GM19023 (cell line): Measurements from ENCODE around the gene ATXN3L.
"Not testable (repeated sequence)": the region's sequence is repeated elsewhere in the genome, so short reads cannot be mapped to it uniquely, and the experiment has no call there.

Source experiments
- ATAC-seq: cut with Tn5 transposase; IDR thresholded peaks from one replicate; pipeline ENCODE4 v1.9.1; 2021; ENCODE audit warnings: mild to moderate bottlenecking, moderate library complexity; ENCODE audit not compliant: unreplicated experiment

ATXN3L gene

DNA sequence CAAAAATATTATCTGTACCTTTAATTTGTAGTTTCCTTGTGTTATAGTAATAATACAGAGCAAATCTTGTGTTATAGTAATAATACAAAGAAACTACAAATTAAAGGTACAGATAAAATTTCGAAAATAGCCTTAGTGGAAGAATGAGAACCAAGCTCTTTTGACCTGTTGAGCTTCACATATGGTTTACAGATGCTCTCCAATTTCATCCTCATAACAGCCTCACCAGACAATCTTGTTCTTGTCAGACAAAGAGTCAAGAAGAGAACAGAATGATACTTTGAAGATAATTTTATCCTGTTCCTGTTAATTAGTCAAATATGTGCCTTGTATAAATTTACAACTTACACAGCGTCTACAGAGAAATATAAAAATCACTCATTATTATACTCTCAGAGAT lies 12.8 kb downstream of the ATXN3L start:
- no peak for ATAC-seq

DNA sequence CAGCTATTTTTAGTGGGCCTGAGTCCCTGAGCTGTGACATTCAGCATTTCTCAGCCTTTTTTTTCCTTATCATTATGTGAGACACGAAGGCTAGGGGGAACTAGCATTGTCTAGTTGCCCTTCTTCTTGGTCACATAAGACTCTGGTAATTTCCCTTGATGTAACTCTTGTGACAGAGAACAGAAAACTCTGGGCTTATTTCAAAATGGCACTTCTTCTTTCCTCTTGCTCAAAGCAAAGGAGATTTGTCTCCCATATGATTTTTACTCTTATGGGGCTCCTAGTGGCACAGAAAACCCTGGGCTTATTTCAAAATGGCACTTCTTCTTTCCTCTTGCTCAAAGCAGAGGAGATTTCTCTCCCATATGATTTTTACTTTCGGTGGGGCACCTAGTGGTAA lies 14.7 kb downstream of the ATXN3L start:
- ATAC-seq = no peak

DNA sequence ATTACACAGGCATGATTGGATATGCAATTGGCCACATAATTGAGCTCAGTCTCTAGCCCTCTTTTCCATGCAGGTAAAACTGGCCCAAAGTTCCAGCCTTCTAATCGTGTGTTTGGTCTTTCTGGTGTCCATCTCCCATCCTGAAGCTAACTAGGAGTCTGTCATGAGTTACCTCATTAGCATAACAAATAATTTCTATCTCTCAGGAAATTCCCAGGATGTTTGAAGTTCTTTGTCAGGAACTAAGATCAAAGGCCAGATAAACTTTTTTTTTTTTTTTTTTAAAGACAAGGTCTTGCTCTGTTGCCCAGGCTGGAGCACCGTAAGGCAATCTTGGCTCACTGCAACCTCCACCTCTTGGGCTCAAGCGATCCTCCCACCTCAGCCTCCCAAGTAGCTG lies 15.8 kb downstream of the ATXN3L start:
- no peak for ATAC-seq

DNA sequence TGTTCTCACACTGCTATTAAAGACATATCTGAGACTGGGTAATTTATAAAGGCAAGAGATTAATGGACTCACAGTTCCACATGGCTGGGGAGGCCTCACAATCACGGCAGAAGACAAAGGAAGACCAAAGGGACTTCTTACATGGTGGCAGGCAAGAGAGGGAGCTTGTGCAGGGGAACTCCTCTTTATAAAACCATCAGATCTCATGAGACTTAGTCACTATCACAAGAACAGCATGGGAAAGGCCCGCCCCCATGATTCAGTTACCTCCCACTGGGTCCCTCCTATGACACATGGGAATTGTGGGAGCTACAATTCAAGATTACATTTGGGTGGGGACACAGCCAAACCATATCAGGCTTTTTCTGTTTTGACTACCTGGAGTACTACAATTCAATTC lies 16.6 kb downstream of the ATXN3L start:
- not testable (repeated sequence) for ATAC-seq

DNA sequence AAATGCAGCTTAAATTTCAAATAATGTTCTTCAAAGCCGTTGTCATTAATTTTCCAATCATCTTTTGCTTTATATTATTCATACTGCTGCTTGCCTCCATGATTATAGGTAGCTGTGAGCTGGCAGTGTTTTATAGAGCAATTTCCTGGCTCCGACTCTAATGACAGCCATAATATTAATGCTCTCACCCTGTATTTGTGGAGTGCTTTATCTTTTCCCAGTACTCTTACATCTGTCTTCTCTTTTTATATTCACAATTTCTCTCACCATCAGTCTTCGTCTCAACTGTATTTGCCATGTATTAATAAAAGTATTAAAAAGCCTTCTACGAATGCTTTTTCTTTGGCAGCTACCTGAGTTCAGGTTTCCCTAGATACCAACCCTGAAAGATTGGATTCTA lies 21.0 kb downstream of the ATXN3L start:
- ATAC-seq = no peak

DNA sequence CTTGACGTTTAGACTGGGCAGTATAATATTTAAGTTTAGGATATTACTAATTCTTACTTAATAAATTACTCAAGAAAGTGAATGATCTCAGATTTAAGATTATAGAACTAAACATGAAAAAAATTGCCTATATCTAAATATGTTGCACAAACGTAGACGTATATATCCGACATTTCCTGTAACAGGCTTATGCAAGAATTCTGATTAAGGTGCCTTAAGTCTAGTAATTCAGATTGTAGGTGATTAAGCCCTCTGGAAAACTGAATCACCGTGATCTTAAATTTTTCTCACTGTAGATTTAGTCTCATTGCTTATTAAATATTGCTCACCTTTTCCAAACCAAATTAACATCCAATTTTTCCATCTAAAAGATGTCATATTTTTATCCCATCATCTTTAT lies 24.0 kb downstream of the ATXN3L start:
- ATAC-seq = no peak

DNA sequence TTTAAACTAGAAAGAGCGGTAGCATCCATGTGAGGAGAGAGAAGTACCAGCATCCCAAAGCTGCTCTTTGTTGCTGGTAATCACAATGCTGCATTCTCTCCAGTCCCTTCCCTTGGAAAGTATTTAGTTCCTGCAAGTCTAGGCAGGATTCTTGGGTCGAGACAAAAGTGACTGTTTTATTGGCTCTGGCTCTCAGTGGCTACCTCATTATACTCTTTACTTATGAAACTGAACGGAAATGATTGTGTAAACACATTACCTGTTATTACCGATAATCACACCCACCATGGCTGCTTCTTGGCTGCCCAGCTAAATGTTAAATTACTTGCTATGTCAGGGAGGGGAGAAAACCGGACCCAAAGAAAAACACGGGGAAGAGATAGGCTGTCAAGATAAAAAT lies 26.2 kb downstream of the ATXN3L start:
- no peak for ATAC-seq

DNA sequence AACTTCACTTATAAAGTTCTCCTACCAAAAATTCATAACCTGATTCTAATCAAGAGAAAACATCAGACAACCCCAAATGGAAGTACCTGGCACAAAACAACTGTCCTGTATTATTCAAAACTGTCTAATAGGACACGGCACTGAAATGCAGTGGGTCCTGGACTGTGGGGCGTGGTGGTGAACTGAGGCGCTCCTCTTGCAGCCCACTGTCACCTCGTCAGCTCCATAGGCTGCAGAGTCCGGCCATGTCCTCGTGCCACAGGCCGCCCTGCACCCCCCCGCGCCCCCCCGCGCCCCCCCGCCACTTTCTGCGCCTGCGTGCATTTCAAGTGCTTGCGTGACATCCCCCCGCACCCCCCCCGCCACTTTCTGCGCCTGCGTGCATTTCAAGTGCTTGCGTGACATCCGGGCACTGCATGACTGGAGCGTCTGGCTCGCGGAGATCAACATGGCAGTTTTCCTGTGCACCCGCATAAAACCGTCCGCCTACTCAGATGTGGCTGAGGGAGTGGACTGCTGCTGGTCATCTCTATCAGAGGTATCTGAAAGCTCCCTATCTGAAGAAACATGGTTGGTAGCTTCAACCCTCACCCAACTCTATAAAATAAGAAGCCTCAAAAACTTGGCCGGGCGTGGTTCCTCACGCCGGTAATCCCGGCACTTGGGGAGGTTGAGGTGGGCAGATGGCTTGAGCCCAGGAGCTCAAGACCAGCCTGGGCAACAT lies 28.8 kb downstream of the ATXN3L start:
- ATAC-seq = no peak

DNA sequence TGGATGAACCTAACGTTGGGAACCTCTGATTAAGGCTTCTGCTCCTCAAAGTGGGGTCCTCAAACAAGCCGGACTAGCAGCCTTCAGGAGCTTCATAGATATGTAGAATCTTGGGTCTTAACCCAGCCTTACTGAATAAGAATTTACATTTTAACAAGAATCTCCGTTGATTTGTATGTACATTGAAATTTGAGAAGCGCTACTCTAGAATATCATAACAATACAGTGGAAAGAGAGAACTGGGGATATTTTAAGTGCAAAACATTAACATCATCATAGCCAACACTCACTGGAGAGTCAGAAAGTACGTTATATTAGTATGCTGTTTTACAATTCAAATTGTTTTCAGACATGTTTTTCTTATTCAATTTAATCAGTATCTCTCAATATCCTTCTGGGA lies 31.2 kb downstream of the ATXN3L start:
- ATAC-seq = no peak

DNA sequence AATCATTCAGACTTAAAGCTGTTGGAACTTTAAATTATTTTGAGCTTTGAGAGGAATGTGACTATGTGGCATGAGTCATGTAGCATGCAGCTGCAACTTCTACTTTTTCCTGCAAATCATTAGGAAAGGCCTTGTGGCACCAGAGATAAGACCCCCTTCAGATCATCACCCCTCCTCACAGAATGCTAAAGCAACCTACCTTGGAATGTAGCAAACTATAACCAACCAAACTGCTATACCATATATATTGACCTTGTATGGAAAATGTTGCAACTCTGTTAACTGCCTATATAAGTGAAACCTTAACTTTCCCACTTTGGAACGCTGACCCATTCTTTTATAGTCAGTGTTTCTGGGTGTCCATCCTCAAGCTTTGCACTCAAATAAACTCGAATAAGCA lies 32.0 kb downstream of the ATXN3L start:
- no peak for ATAC-seq

DNA sequence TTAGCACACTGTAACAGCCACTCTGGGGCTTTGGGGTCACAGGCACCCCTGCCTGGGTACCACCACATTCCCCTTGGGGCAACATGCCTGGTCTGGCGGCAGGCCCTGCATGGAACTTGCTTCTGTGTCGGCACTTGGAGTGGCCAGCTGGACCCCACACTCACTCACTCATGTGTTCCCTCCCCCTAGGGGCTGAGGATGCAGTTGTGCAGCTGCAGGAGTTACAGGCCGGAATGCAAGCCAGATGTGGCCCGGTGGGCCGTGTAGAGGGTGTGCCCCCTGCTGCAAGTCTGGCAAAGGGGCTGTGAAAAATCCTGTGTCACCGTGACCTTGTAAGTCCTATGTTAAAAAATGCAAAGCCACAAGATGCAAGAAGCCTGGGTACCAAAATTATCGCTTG lies 34.2 kb downstream of the ATXN3L start:
- no peak for ATAC-seq

DNA sequence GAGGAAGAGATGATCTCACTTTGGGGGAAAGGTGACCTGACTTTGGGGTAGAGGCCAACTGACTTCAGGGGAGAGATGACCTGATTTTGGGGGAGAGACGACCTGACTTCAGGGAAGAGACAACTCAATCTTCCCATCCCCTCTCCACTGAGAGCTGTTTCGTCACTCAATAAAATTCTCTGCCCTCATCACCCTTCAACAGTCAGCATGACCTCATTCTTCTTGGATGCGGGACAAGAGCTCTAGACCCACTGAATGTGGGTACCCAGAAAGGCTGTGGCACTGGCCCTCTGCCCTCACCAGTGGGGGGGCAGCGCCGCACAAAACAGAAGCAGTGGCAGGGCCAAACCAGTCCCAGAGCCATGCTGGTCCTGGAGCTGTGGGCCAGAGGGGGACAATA lies 34.6 kb downstream of the ATXN3L start:
- no peak for ATAC-seq

DNA sequence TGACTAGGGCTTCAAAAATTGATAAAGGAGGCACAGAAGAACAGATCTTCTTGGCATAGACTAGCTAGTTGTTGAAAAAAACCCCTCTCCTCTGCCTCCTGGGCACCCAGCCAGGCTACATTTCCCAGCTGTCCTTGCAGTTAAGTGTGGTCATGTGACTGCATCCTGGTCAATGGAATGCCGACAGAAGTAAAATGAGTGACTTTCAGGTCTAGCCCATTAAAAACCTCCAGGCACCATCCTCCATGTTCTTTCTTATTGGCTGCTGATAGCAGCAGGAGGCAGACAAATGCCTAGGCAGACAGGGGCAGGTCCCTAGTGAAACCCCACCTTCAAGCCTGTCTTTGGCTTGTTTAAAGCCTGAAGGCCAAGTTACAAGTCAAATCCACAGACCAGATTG lies 35.3 kb downstream of the ATXN3L start:
- ATAC-seq = no peak

DNA sequence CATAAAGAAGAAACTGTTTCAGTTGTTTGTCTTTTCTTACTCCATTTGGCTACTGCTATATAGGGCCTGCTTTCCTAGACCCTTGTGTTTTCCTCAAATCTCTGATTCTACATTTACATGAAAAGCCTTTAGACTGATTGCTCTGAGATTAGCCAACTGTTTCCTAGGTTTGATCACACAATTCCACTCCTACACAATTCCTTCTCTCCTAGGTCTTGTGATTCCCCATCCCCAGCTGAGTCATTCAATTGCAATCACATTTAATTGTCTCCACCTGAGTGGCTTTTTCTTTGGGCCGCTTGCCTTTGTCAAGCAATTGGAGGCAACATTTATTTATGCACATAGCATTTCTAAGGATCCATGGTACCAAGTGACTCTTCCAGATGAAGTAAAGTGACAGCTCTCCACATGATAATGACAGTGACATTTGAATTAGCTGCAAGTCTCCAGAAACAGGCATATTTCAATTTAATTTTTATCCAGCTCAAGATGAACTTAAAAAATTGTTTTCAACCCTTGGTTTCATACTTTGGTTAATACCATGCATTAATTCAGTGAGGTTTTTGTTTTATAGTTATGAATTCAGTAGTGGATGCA lies 35.8 kb downstream of the ATXN3L start:
- no peak for ATAC-seq

DNA sequence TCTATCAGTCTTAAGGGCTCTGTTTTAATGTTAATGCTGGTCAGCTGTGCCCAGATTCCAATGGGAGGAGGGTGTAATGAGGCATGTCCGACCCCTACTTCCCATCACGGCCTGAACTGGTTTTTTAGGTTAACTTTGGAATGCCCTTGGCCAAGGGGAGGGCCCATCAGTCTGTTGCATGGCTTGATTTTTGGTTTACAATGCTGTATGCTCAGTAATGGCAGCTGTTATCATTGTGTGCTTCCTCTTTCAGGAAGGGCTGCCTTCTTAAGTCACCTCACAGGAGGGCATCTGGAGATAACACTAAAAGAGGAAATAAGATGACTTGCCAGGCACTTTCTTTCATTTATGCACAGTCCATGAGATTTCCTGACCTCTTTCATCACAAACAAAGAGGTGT lies 36.3 kb downstream of the ATXN3L start:
- ATAC-seq = no peak

DNA sequence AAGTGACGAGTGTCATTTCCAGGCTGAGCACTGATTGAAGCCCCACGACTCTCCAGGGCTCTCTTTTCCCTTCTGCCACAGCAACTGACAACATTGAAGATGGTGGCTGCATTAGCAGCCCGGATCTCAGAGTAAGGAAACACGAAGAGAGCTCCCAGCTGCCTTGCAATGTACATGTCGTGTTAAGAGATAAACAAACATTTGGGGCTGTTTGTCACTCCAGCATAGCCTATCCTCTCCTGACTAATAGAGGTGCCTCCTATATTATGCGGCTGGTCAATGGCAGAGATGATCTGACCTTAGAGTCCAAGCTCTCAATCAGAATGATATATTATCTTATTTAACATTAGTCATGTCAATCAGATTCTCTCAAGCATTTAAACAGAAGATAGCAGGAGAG lies 38.6 kb downstream of the ATXN3L start:
- ATAC-seq = no peak

DNA sequence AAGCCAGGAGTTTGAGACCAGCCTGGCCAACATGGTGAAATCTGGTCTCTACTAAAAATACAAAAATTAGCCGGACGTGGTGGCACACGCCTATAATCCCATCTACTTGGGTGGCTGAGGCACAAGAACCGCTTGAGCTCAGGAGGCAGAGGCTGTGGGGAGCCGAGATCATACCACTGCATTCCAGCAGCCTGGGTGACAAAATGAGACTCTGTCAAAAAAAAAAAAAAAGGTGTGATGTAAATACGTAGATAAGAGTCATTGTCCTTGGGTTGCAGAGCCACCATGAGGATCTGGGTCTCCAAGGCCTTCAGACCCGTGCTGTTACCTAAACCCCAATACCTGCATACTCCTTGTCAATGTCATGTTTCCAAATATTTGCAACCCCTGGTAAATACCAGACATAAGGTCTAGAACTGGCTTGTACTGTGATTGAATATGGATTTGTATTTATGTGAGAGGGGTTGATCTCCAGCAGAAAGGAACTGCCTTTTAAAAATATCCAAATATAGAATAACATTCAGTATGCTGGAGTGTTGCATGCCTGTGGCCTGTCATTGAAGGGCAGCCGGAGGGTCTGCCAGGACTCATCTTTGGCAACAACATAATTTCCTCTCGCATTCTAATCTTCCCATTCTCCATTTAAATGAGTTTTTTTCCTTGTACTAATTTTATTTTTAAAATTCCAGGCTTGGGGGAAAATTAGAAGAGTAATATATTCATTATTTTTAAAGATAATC lies 40.4 kb downstream of the ATXN3L start:
- ATAC-seq = no peak

DNA sequence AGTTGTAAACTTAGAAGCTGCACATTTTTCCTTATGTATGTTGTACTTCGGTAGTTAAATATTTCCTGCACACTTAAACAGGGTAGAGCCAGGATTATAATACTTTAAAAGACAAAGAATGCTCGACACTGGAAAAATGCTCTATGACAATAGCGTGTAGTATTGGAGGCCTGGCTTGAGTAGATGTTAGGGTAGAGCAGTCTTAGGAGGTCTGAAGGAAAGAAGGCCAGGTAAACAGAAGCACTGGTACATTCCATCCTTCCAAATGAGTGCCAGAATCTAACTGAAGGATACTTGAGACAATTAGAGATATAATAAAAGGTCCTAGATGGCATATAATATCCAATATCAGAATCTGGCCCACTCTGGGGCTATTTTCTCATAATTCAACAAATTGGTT lies 42.3 kb downstream of the ATXN3L start:
- no peak for ATAC-seq

DNA sequence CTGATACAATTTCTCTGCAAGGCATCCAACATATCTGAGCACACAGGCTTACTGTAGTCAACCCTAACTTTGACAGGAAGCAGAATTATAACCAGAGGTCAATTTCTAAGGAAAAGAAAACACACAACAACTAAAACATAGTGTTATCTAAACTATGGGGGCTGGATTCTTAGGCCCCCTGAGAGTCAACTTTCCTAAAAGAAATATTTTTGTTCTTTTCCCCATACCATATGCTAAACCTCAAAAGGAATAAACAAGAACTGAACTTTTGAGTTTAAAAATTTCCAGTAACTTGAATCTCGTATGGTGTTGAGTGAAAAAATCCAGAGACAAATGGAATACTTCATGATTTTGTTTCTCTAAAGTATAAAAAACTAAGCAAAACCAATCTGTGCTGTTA lies 42.9 kb downstream of the ATXN3L start:
- no peak for ATAC-seq

DNA sequence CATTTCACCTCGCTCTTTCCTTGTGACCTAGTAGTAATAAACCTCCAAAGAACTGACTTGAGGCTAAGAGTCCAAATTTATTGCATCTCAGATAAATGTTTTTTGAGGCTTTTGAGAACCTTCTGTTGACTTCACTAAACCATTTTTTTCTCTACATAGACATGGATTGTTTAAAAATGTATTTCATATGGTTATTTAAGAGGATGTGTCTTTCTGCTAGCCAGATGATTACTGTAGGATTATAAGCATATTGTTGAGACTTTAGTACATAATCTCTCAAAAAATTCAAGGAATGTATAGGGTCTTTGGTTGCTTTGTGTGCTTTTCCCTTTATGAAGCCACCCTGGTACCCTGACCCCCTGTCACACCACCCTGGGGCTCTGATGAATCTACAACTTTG lies 44.8 kb downstream of the ATXN3L start:
- no peak for ATAC-seq

DNA sequence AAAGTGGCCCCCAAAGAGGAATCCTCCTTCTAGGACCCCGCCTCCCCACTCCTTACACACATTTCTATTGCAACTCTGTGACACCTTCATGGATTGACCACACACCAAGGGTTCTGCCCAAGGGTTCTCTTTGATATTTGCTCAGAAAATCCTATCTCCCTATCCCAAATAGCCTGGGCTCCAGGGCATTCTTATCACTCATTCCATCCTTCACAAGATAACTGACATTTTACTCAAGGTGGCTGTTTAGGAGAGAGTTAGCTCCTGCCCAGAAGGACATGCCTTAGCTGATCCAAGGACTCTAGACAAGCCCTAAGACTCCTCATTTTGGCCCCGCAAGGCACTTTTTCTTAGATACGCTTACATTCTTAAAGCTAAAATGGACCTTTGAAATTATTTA lies 47.4 kb downstream of the ATXN3L start:
- no peak for ATAC-seq

DNA sequence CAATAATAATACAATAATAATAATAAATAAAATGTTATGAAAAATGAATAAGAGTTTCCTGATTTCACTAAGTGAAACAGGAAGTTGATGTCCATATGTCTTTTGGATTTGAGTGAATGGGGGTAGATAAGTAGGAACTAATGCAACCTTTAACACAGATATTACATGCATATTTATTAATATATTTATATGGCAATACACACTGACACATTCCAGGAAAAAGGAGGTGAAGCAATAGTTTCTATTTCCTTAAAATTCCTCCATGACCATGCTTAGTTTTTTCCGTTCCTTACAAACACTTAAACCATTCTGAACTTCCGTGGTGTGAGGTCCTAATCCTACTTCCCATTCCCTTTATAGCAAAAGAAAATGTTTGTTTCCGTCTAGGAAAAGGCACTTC lies 48.3 kb downstream of the ATXN3L start:
- ATAC-seq = no peak
